SJSA1 (cell line): ENCODE results near the gene GNAO1. TPM values are rescaled to one million over a fixed set of nuclear protein-coding genes. Genes with fewer than 3 reads are reported as not detected.
A peak's percentile ranks its signal among the peaks of the same experiment; 100 is the strongest.

ENCODE experiments used
- DNase-seq, 2 experiments: peaks; one replicate each; pipeline ENCODE4 v3.0.0-alpha.2; 2015 to 2020; ENCODE audit warnings: low spot score in 2 of 2, low read depth in 1 of 2
- H3K27ac ChIP-seq: fragments of 250-450 bp; sonication (Bioruptor Pico); 2 replicates; pipeline ENCODE4 v1.5.1; 2020; ENCODE audit warnings: mild to moderate bottlenecking, moderate library complexity
- H3K27me3 ChIP-seq: fragments of 250-450 bp; sonication (Bioruptor Pico); replicated peaks from 2 replicates; pipeline ENCODE4 v1.5.1; 2020; ENCODE audit warnings: mild to moderate bottlenecking, moderate library complexity
- H3K36me3 ChIP-seq: fragments of 250-450 bp; sonication (Bioruptor Pico); 2 replicates; pipeline ENCODE4 v1.5.1; 2020; ENCODE audit warnings: mild to moderate bottlenecking
- H3K4me1 ChIP-seq: fragments of 250-450 bp; sonication (Bioruptor Pico); replicated peaks from 2 replicates; pipeline ENCODE4 v1.6.1; 2021; ENCODE audit warnings: mild to moderate bottlenecking
- H3K4me3 ChIP-seq: fragments of 250-450 bp; sonication (Bioruptor Pico); 2 replicates; pipeline ENCODE4 v1.5.1; 2020; ENCODE audit warnings: mild to moderate bottlenecking
- H3K9me3 ChIP-seq: fragments of 250-450 bp; sonication (Bioruptor Pico); replicated peaks from 2 replicates; pipeline ENCODE4 v1.5.1; 2020; ENCODE audit warnings: mild to moderate bottlenecking
- total RNA-seq: library from RNA; depleted of rRNA; stranded (reverse); fragments of >200 nt; shearing (Covaris generic); gene quantifications from 2 replicates; pipeline ENCODE4 v1.2.3, GENCODE V29; 2014

The GNAO1 gene
- total RNA-seq, 1 experiment from 2014 or later: 5.1 TPM

DNA sequence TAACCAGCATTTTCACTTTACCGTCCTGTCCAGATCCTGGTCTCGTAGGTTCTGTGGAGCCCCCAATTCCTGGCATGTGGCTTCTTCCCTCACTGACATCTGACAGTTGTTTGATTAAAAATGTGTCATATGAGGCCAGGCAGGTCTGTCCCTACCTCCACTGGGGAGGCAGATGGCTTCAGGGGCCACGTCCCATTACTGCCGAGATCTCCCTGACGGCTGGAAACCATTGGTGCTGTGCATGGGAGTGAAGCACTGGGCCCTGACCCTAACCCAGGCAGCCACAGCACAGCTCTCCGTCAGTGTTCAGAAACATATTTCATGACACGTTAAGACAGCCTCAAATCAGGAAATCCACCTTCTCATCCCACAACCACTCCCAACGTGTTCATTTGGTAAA lies 77.5 kb downstream of the GNAO1 start:
- Histone ChIP-seq H3K4me3 (no peak overlapping the region), H3K27ac (no peak overlapping the region), H3K4me1 (peaks cover 23% of the 10 kb centered on the region), H3K27me3 (no peaks in the 10 kb centered on the region), H3K9me3 (no peaks in the 10 kb centered on the region), H3K36me3 (no peaks in the 10 kb centered on the region)
- no peak for DNase-seq

DNA sequence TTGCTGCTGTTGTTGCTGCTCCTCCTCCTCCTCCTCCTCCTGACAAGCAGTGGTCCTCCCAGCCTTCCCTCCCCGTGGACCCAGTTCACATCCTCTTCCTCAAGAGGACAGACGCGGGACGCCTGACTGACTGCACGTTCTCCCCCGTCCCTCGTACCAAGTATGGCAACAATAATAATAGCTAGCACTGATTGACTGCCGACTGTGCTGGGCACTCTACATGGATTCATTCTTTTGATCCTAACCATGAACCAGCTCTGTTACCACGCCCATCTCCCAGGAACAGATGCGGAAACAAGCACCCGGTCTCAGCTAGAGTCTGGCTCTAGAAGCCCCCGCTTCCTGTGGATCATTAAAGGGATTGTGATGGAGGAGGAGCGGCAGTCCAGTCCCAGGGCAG lies 78.0 kb downstream of the GNAO1 start:
- Histone ChIP-seq H3K27ac (peak overlapping the region; percentile 65), H3K4me3 (no peak overlapping the region), H3K27me3 (no peaks in the 10 kb centered on the region), H3K9me3 (no peaks in the 10 kb centered on the region), H3K4me1 (peaks cover 23% of the 10 kb centered on the region), H3K36me3 (no peaks in the 10 kb centered on the region)
- no peak for DNase-seq

DNA sequence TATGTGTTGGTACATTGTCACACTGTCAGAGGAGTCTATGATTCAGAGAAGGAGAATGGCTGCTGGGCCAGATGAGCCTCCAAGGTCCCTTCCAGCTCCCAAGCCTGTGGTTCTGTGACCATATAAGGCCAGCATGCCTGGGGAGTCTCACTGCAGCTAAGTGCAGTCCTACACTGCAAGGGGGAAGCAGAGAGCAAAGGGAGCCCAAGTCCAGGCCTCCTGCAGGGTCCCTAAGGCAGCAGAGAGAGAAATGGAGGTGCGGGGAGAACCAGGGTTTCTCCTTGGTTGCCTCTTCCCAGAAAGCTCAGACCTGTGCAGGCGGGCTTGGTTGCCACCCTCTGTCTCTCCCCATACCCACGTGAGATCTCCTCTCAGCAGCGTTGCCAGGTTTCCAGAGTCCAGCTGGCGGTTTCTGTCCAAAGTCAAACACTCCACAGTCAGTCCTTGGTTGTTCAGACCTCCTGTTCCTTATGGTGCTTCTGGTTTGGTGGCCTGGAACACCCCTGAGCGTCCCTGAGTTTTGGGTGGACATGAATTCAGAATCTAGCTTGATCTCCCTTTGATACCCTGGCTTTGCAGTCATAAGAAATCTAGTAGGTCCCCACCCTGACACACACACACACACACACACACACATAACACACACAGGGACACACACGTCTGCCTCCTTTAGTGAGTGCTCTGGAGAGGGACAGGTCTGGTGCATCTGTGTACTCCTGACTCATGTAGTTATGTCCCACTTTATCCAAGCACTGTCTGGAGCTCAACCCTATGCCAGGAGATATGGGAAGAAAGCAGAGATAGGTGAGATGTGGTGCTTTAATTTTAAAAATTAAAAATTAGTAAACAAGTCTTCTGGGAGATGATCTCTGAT lies 78.8 kb downstream of the GNAO1 start:
- peak overlapping the region; percentile 65 for H3K27ac ChIP-seq
- H3K27me3 ChIP-seq: no peaks in the 10 kb centered on the region
- no peaks in the 10 kb centered on the region for H3K36me3 ChIP-seq
- no peak overlapping the region for H3K4me3 ChIP-seq
- H3K9me3 ChIP-seq: no peaks in the 10 kb centered on the region
- H3K4me1 ChIP-seq: peaks cover 30% of the 10 kb centered on the region
- peak; percentile 74 to 84 for DNase-seq

DNA sequence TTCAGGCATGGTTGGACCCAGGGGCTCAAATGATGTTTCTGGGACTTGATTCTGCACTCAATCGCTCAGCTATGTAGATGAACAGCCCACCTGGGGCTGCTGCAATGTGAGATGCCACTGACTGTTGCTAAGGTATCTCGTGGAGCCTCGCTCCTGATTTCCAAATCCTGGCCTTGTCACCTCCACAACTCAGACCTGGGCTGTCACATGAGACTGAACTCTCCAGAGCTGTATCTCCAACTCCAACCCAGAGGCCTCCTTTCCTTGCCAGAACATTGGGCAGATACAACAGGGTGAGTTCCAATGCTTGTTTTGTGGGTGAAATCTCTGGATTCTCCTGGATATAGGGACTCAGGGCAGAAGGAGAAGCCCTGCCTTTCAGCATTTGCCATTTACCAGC lies 79.5 kb downstream of the GNAO1 start:
- no peak overlapping the region for H3K4me3 ChIP-seq
- no peaks in the 10 kb centered on the region for H3K36me3 ChIP-seq
- H3K9me3 ChIP-seq: no peaks in the 10 kb centered on the region
- peaks cover 35% of the 10 kb centered on the region for H3K4me1 ChIP-seq
- DNase-seq: no peak
- H3K27ac ChIP-seq: no peak overlapping the region
- H3K27me3 ChIP-seq: no peaks in the 10 kb centered on the region

DNA sequence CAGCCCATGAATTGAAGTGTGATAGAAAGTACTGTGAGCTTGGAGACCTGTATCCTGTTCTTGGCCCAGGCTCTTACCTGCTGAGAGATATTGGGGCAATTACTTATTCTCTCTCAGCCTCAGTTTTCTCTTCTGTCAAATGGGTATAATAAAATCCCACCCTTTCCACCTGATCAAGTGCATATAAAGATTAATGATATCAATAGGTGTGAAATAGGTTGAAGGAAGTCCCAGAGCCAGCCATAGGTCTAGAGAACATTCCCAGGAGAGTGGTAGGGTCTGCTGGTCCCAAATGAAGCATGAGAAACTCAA lies 81.2 kb downstream of the GNAO1 start:
- no peak for DNase-seq
- peaks cover 35% of the 10 kb centered on the region for H3K4me1 ChIP-seq
- no peaks in the 10 kb centered on the region for H3K36me3 ChIP-seq
- no peaks in the 10 kb centered on the region for H3K27me3 ChIP-seq
- H3K4me3 ChIP-seq: no peak overlapping the region
- no peak overlapping the region for H3K27ac ChIP-seq
- H3K9me3 ChIP-seq: no peaks in the 10 kb centered on the region

DNA sequence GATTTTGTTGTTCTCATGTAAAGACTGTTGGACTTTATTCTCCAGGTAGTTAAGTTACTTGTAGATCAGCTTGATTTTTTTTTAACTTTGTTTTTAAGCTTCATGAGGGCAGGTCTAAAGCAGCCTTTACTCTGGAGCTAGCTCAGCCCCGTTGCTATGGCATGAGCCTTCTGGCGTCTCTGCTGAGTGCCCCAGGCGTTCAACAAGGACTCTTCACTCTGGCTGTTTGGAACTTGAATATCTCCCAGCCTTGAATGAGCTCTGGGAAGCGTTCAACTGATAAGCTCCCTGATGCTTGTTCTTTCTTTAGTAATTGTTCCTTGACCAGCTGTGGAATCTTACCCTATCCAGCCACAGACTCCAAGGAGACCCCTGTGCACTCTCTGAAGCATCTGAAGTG lies 82.3 kb downstream of the GNAO1 start:
- H3K4me3 ChIP-seq: no peak overlapping the region
- H3K27ac ChIP-seq: no peak overlapping the region
- no peaks in the 10 kb centered on the region for H3K36me3 ChIP-seq
- no peak for DNase-seq
- H3K27me3 ChIP-seq: no peaks in the 10 kb centered on the region
- peaks cover 35% of the 10 kb centered on the region for H3K4me1 ChIP-seq
- H3K9me3 ChIP-seq: no peaks in the 10 kb centered on the region

DNA sequence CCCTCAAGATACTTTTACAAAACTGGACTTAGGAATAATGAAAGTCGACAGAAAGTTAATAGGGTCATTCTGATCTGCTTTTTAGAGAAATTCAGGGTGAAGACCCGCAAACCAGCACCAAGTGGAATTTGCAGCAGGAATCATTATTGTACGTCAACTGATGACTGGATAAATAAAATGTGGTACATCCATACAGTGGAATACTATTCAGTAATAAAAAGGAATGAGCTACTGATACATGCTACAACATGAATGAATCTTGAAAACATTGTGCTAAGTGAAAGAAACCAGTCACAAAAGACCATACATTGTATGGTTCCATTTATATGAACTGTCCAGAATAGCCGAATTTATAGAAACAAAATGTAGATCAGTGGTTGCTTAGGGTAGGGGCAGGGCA lies 83.1 kb downstream of the GNAO1 start:
- no peak overlapping the region for H3K27ac ChIP-seq
- H3K27me3 ChIP-seq: no peaks in the 10 kb centered on the region
- H3K4me1 ChIP-seq: peaks cover 28% of the 10 kb centered on the region
- no peaks in the 10 kb centered on the region for H3K9me3 ChIP-seq
- H3K36me3 ChIP-seq: no peaks in the 10 kb centered on the region
- H3K4me3 ChIP-seq: no peak overlapping the region
- DNase-seq: no peak

DNA sequence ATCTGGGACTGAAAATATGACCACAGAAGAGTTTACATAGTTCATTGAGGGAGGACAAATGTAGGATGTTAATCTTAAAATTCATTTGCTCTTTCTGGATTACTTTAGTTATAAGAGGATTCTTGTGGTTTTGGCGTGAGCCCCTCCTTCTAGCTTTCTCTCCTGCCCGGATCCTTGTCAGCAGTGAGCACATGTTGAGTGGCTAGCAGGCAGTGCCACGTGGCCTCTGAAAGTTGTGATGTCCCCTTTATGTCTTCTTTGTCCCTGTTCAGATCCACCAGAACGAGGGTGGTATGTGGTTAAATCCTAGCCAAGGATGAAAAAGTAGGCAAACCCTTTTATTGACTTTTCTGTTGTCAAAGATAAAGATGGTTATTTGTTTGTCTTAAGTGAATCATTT lies 83.8 kb downstream of the GNAO1 start:
- Histone ChIP-seq H3K9me3 (no peaks in the 10 kb centered on the region), H3K4me1 (peaks cover 20% of the 10 kb centered on the region), H3K36me3 (no peaks in the 10 kb centered on the region), H3K4me3 (no peak overlapping the region), H3K27ac (no peak overlapping the region), H3K27me3 (no peaks in the 10 kb centered on the region)
- DNase-seq: peak; percentile 50 to 62

DNA sequence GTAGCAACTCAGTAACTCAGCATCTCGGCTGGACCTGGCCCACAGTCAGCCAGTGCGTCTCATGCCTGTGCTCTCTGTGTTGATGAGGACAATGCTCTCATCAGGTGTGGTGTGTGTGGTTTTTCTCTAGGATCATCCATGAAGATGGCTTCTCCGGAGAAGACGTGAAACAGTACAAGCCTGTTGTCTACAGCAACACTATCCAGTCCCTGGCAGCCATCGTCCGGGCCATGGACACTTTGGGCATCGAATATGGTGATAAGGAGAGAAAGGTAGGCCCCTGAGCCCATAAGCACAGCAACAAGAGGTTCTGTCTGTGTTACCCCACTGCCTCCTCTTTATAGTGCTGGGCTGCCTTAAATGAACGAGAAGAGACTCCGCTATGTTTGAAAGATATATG lies 84.5 kb downstream of the GNAO1 start:
- Histone ChIP-seq H3K27ac (no peak overlapping the region), H3K27me3 (no peaks in the 10 kb centered on the region), H3K4me3 (no peak overlapping the region), H3K9me3 (no peaks in the 10 kb centered on the region), H3K36me3 (no peaks in the 10 kb centered on the region), H3K4me1 (peaks cover 14% of the 10 kb centered on the region)
- DNase-seq: no peak

DNA sequence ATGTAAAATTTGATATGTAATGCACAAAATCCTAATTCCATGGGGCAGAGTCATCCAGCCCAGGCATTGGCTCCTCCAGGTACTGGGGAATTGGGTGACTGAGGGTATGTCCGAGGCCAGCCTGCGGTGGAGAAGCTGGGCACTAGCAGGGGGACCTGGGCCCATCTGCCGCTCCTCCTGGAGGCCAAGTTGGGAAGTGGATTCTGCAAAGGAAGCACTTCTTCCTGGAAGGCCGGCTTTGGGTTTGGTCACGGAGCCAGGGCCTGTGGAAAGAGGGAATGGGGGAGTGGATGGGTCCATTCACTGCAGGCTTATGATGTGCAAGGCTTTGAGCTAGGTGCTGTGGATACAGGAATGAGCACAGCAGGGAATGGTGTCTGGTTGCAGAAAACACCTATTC lies 85.8 kb downstream of the GNAO1 start:
- H3K27ac ChIP-seq: no peak overlapping the region
- no peaks in the 10 kb centered on the region for H3K9me3 ChIP-seq
- no peaks in the 10 kb centered on the region for H3K27me3 ChIP-seq
- peaks cover 11% of the 10 kb centered on the region for H3K4me1 ChIP-seq
- no peaks in the 10 kb centered on the region for H3K36me3 ChIP-seq
- no peak for DNase-seq
- H3K4me3 ChIP-seq: no peak overlapping the region

DNA sequence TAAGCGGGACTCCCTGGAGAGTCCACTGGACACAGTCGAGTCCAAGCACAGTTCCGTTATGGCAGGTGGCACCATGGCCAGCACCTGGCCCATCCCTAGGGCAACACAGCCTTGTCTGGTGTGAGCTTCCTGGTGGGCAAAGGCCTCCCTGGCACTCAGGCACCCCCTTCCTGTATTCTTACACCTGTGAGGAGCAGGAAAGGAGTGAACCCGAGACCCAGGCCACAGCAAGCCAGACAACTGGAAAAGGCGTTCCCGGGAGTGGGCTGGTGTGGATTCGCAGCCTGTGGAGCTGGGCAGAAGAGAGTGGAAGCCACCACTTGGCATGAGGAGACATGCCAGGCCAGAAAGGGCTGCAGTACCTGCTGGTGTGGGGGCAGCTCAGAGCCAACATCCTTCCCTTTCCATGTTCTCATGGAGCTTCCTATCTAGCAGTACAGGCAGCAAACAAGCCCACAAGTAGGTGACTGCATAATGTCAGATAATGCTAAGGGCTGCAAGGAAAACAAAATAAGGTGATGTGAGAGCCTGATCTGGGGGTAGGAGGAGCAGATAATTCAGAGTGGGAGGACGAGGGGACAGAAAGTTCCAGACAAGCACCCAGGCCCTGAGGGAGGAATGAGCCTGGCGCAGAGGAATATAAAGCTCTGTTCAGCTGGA lies 87.0 kb downstream of the GNAO1 start:
- H3K36me3 ChIP-seq: no peaks in the 10 kb centered on the region
- no peak overlapping the region for H3K27ac ChIP-seq
- no peaks in the 10 kb centered on the region for H3K9me3 ChIP-seq
- DNase-seq: no peak
- H3K27me3 ChIP-seq: no peaks in the 10 kb centered on the region
- peaks cover 11% of the 10 kb centered on the region for H3K4me1 ChIP-seq
- no peak overlapping the region for H3K4me3 ChIP-seq

DNA sequence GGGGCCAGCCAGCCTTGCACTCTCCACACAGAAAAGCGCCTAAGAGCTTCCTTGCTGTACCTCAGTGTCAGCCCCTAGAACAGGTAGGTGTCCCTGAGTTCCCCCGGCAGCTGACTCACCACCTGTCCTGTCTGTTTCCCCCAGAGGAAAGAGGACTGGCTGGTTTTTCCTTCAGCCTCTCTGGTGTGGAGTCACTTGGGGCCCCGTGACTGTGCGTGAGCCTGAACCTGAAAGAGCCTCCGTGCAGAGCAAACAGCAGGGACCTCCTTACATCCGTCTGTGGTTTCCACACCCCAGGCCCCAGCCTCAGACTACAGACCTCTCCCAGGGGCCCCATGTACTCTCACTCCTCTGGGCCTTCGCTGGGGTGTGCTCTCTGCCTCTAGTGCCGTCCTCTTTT lies 87.8 kb downstream of the GNAO1 start:
- H3K9me3 ChIP-seq: no peaks in the 10 kb centered on the region
- H3K27me3 ChIP-seq: no peaks in the 10 kb centered on the region
- no peaks in the 10 kb centered on the region for H3K36me3 ChIP-seq
- H3K4me3 ChIP-seq: no peak overlapping the region
- no peak overlapping the region for H3K27ac ChIP-seq
- peaks cover 11% of the 10 kb centered on the region for H3K4me1 ChIP-seq
- DNase-seq: no peak

DNA sequence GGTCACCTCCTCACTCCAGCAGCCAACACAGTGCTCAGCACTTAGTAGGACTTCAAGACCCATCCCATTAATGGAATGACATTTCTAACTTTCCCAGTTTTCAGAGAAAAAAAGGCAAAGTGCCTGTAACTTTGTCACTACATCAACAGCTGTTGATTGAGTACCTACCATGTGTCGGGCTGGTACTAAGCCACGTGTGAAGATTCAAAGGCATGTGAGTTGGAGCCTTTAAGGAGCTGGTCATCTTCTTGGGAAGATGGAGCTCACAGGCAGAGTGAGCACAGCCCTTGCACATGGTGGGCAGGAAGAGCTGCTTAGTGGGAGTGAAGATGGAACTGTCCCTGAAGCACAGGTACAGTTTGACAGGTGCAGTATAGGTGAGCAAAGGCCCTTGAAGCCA lies 88.6 kb downstream of the GNAO1 start:
- Histone ChIP-seq H3K36me3 (no peaks in the 10 kb centered on the region), H3K27ac (no peak overlapping the region), H3K9me3 (no peaks in the 10 kb centered on the region), H3K4me1 (peaks cover 6% of the 10 kb centered on the region), H3K27me3 (no peaks in the 10 kb centered on the region), H3K4me3 (no peak overlapping the region)
- DNase-seq: no peak

DNA sequence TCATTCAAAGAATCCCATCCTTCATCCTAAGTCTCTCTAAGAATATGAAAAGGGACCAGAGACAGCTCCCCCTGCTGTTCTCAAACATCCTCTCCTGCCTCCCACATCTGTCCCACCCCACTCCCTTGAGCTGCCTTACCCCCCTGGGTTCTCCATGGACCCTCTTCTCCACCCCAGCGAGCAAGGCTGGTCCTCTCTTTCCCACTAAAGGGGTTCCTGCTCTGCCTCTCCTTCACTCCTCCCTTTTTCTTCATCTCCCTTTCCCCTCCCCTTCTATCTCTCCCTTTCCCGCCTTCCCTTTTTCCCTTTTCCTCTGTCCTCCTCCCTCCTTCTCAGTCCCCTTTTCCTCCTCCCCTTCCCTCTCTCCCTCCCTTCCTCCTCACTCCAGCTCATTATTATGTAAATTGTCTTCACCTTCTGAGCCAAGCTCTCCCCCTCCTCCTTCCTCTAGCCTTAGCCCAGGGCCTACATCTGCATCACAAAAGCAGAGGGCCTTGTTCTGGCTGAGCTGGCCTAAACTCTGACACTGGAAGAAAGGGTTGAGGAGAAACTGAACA lies 90.0 kb downstream of the GNAO1 start:
- Histone ChIP-seq H3K9me3 (no peaks in the 10 kb centered on the region), H3K27me3 (no peaks in the 10 kb centered on the region), H3K36me3 (no peaks in the 10 kb centered on the region), H3K4me3 (no peak overlapping the region), H3K4me1 (no peaks in the 10 kb centered on the region), H3K27ac (no peak overlapping the region)
- peak in 1 of 2 experiments; percentile 19 for DNase-seq
